ENCODE data around the gene CHML.

DNA sequence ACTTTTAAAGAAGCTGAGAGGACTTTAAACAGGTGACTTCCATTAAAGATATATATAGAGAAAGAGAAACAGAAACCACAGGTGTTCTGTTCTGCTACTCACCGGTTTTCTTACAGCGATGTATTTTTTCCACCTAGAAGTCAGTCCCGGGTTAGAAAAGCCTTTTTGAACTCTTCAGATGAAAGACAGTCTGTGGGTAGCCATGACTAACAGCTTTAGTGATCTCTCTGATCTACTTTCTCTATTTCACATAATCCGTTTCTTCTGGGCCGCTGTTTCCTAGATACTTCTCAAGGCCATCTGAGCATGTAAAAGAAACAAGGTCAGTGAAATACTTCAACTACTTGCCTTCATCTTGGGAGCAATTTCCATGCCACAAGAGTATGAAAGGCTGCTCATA, 37.0 kb upstream of the CHML start:
- TF ChIP-seq, protein P1, sequence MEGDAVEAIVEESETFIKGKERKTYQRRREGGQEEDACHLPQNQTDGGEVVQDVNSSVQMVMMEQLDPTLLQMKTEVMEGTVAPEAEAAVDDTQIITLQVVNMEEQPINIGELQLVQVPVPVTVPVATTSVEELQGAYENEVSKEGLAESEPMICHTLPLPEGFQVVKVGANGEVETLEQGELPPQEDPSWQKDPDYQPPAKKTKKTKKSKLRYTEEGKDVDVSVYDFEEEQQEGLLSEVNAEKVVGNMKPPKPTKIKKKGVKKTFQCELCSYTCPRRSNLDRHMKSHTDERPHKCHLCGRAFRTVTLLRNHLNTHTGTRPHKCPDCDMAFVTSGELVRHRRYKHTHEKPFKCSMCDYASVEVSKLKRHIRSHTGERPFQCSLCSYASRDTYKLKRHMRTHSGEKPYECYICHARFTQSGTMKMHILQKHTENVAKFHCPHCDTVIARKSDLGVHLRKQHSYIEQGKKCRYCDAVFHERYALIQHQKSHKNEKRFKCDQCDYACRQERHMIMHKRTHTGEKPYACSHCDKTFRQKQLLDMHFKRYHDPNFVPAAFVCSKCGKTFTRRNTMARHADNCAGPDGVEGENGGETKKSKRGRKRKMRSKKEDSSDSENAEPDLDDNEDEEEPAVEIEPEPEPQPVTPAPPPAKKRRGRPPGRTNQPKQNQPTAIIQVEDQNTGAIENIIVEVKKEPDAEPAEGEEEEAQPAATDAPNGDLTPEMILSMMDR (IDR thresholded peaks at IDR 0.05), result no peak
- TF ChIP-seq POLR2A (IDR thresholded peaks at IDR 0.05), result no peak
- no peak for TF ChIP-seq POLR2AphosphoS5 (IDR thresholded peaks at IDR 0.05)
